HFFc6 (cell line): ENCODE measurements around the gene SLC1A3. TPM values are rescaled to one million over a fixed set of nuclear protein-coding genes. Genes with fewer than 3 reads are reported as not detected.

ENCODE experiments used
- DNase-seq: peaks from one replicate; pipeline ENCODE4 v3.0.0-alpha.2; 2018
- H3K27ac Mint-ChIP-seq: 2 replicates; pipeline ENCODE4 v1.8.0; 2020; ENCODE audit warnings: mild to moderate bottlenecking, mixed read lengths
- H3K27me3 Mint-ChIP-seq: 2 replicates; pipeline ENCODE4 v1.8.0; 2021; ENCODE audit warnings: mild to moderate bottlenecking, moderate library complexity, mixed read lengths; ENCODE audit not compliant: insufficient read depth
- H3K36me3 Mint-ChIP-seq: 2 replicates; pipeline ENCODE4 v1.8.0; 2021; ENCODE audit warnings: low read depth, mixed read lengths
- H3K4me1 Mint-ChIP-seq: 2 replicates; pipeline ENCODE4 v1.8.0; 2020; ENCODE audit warnings: low read depth, mixed read lengths
- H3K4me3 Mint-ChIP-seq: 2 replicates; pipeline ENCODE4 v1.8.0; 2020; ENCODE audit warnings: mild to moderate bottlenecking, moderate library complexity, mixed read lengths
- H3K9me3 Mint-ChIP-seq: 2 replicates; pipeline ENCODE4 v1.8.0; 2020; ENCODE audit warnings: mild to moderate bottlenecking, mixed read lengths
- CTCF ChIP-seq: fragments of 200-600 bp; sonication (generic); IDR thresholded peaks from 2 replicates; pipeline ENCODE4 v1.5.0; 2021; ENCODE audit warnings: antibody characterized with exemption, mild to moderate bottlenecking
- total RNA-seq, 6 experiments: library from RNA; stranded (reverse); fragmentation: NEBNext Ultra II Directional; extraction: Animal tissue kit (Norgen Biotek cat#: 25700); gene quantifications; 2 replicates in 1 of 6; 3 replicates in 5 of 6; pipeline ENCODE4 v1.2.3, GENCODE V29; 2021

The SLC1A3 gene
- total RNA-seq, 6 experiments from 2014 or later, result 0.14 TPM; not detected in 5

- Mint-ChIP-seq H3K4me3 (no peak overlapping the region), H3K36me3 (no peaks in the 10 kb centered on the region), H3K9me3 (no peaks in the 10 kb centered on the region), H3K27me3 (peaks cover 16% of the 10 kb centered on the region), H3K4me1 (peaks cover 6% of the 10 kb centered on the region), H3K27ac (no peak overlapping the region)
- TF ChIP-seq CTCF, result no peak
- DNase-seq, result no peak
These were observed 117.5 kb downstream of the SLC1A3 start for GRCh38 chr5:36723912-36724311.

- no peak for DNase-seq
- peak overlapping the region; percentile 23 for H3K4me3 Mint-ChIP-seq
- no peaks in the 10 kb centered on the region for H3K9me3 Mint-ChIP-seq
- H3K36me3 Mint-ChIP-seq, result no peaks in the 10 kb centered on the region
- peaks cover 10% of the 10 kb centered on the region for H3K4me1 Mint-ChIP-seq
- peaks cover 16% of the 10 kb centered on the region for H3K27me3 Mint-ChIP-seq
- TF ChIP-seq CTCF, result no peak
- no peak overlapping the region for H3K27ac Mint-ChIP-seq
These were observed 118.3 kb downstream of the SLC1A3 start for GRCh38 chr5:36724467-36725332.

DNA sequence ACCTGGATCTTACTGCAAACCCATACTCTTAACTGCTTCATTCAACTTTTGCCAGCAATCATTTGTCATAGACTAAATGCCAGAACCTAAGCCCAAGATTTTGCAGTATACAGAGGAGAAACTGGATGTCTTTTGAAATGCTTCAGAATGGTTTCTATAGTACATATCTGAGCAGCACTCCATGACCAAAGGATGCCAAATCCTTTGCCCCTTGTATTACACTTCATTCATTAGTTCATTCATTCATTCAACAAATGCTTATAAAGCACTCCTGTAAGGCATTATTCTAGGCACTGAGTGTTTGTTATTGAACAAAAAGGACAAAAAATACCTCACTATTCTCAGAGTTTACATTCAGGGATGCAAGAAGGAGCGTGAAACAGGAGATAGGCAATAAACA is 119.9 kb downstream of the SLC1A3 start:
- Mint-ChIP-seq H3K9me3 (no peaks in the 10 kb centered on the region), H3K4me1 (peaks cover 10% of the 10 kb centered on the region), H3K27ac (no peak overlapping the region), H3K27me3 (peaks cover 11% of the 10 kb centered on the region), H3K4me3 (no peak overlapping the region), H3K36me3 (no peaks in the 10 kb centered on the region)
- no peak for TF ChIP-seq CTCF
- DNase-seq, result no peak

DNA sequence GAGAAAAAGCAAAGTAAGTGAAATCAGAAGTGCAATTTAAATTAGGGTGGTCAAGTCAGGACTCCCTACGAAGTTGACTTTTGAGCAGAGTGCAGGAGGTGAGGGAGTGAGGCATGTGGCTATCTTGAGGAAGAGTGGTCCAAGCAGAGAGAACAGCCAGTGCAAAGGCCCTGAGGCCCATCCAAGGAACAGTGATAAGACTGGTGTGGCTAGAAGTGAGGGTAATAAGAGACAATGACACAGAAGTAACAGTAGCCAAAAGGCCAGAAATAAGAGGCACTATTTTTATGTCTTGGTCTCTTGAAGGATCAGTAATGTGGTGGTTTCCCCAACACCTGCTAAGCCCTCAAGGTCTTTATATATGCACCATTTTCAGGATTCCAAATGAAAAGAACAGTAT is 120.4 kb downstream of the SLC1A3 start:
- no peak overlapping the region for H3K4me3 Mint-ChIP-seq
- no peaks in the 10 kb centered on the region for H3K36me3 Mint-ChIP-seq
- H3K4me1 Mint-ChIP-seq, result peaks cover 10% of the 10 kb centered on the region
- no peak overlapping the region for H3K27ac Mint-ChIP-seq
- H3K27me3 Mint-ChIP-seq, result peaks cover 11% of the 10 kb centered on the region
- no peaks in the 10 kb centered on the region for H3K9me3 Mint-ChIP-seq
- no peak for DNase-seq
- TF ChIP-seq CTCF, result no peak

GRCh38 chr5:36728697-36729543 is 122.5 kb downstream of the SLC1A3 start:
- Mint-ChIP-seq H3K9me3 (no peaks in the 10 kb centered on the region), H3K4me1 (peaks cover 6% of the 10 kb centered on the region), H3K27ac (no peak overlapping the region), H3K4me3 (no peak overlapping the region), H3K27me3 (peaks cover 18% of the 10 kb centered on the region), H3K36me3 (no peaks in the 10 kb centered on the region)
- TF ChIP-seq CTCF, result peak; percentile 89
- peak; percentile 67 for DNase-seq
